Suprapubic skin (tissue), 4 donors: ENCODE results near the gene L1TD1. TPM values are rescaled to one million over a fixed set of nuclear protein-coding genes. Genes with fewer than 3 reads are reported as not detected.
A peak's percentile ranks its signal among the peaks of the same experiment; 100 is the strongest.

Source experiments
- DNase-seq, 2 donors: peaks; one replicate each; pipeline ENCODE4 v3.0.0-alpha.2; 2019; ENCODE audit warnings: low spot score in 2 of 2
- H3K27ac ChIP-seq: fragments of 200-600 bp; sonication (generic); one replicate; pipeline ENCODE4 v1.5.1; 2019
- H3K27me3 ChIP-seq: fragments of 200-600 bp; sonication (generic); one replicate; pipeline ENCODE4 v1.5.1; 2019
- H3K36me3 ChIP-seq: fragments of 200-600 bp; sonication (generic); one replicate; pipeline ENCODE4 v1.5.1; 2019
- H3K4me1 ChIP-seq: fragments of 200-600 bp; sonication (generic); one replicate; pipeline ENCODE4 v1.5.1; 2019
- H3K4me3 ChIP-seq: fragments of 200-600 bp; sonication (generic); one replicate; pipeline ENCODE4 v1.5.1; 2019; ENCODE audit warnings: mild to moderate bottlenecking
- H3K9me3 ChIP-seq: fragments of 200-600 bp; sonication (generic); one replicate; pipeline ENCODE4 v1.5.1; 2019
- EP300 ChIP-seq: sonication (generic); formaldehyde crosslinking; IDR thresholded peaks from one replicate; pipeline ENCODE4 v1.6.1; 2017; ENCODE audit warnings: antibody characterized with exemption
- POLR2A ChIP-seq, 2 donors: fragments of 450-650 bp; IDR thresholded peaks; one replicate each; pipeline ENCODE4 v1.6.1; 2017; ENCODE audit warnings: antibody characterized with exemption in 2 of 2, mild to moderate bottlenecking in 2 of 2, moderate library complexity in 2 of 2
- POLR2AphosphoS5 ChIP-seq, 3 donors: sonication (generic); formaldehyde crosslinking; IDR thresholded peaks; one replicate each; pipeline ENCODE4 v1.6.1; 2017; ENCODE audit warnings: antibody characterized with exemption in 3 of 3
- WGBS: methylation state at CpG from one replicate; pipeline ENCODE4 v1.1.5; 2018; 5-methylcytosine and 5-hydroxymethylcytosine counted together
- total RNA-seq, 4 donors: library from RNA; depleted of rRNA; stranded (reverse); fragments of >200 nt; gene quantifications; one replicate each; pipeline ENCODE4 v1.1.0, GENCODE V29; 2016
- TF ChIP-seq, protein P1 (sequence below), 2 donors: fragments of 200-600 bp in 1 of 2; fragments of 450-650 bp in 1 of 2; sonication (generic) in 1 of 2; IDR thresholded peaks; one replicate each; pipeline ENCODE4 v1.5.1; 2016 to 2019; ENCODE audit warnings: antibody characterized with exemption in 2 of 2, mild to moderate bottlenecking in 1 of 2, moderate library complexity in 1 of 2

Gene L1TD1
- total RNA-seq, 4 donors from 2014 or later: 0.16 TPM; not detected in 3

DNA sequence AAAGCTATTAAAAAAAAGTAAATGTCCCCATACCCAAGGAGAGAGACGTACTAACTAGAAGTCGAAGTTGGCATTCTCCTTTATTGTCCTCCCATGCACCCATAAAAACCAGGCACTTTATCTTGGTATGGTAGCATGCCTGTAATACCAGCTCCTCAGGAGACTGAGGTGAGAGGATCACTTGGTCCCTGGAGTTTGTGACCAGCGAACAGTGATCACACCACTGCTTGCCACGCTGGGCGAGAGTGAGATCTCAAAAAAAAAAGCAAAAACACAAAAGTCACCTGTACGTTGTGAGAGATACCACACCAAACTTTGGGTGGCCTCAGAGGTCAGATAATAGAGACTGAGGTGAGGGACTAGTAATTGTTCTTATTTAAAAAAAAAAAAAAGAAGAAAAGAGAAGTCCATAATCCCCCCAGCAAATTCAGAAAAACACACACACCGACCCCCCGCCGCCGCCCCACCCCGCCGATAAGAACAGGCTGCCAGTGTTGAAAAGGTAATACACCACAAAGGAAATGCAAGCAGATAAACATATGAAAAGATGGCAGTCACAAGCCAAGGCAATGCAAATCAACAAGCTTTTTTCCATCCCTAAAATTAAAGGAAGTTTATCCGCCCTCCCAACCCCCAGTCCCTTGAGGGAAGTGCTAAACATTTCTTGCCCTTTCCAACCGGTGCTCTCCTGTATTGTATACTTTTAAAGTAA is 3.6 kb downstream of the L1TD1 start:
- no peak for TF ChIP-seq POLR2A (IDR thresholded peaks at IDR 0.05)
- TF ChIP-seq EP300: no peak
- TF ChIP-seq, protein P1, sequence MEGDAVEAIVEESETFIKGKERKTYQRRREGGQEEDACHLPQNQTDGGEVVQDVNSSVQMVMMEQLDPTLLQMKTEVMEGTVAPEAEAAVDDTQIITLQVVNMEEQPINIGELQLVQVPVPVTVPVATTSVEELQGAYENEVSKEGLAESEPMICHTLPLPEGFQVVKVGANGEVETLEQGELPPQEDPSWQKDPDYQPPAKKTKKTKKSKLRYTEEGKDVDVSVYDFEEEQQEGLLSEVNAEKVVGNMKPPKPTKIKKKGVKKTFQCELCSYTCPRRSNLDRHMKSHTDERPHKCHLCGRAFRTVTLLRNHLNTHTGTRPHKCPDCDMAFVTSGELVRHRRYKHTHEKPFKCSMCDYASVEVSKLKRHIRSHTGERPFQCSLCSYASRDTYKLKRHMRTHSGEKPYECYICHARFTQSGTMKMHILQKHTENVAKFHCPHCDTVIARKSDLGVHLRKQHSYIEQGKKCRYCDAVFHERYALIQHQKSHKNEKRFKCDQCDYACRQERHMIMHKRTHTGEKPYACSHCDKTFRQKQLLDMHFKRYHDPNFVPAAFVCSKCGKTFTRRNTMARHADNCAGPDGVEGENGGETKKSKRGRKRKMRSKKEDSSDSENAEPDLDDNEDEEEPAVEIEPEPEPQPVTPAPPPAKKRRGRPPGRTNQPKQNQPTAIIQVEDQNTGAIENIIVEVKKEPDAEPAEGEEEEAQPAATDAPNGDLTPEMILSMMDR (IDR thresholded peaks at IDR 0.05): no peak
- TF ChIP-seq POLR2AphosphoS5 (IDR thresholded peaks at IDR 0.05): no peak
- peaks cover 7% of the 10 kb centered on the region for H3K4me1 ChIP-seq
- 55% methylated on average over 14 of the region's 14 CpGs for WGBS
- no peak overlapping the region for H3K4me3 ChIP-seq
- peaks cover 37% of the 10 kb centered on the region for H3K27me3 ChIP-seq
- H3K36me3 ChIP-seq: no peaks in the 10 kb centered on the region
- no peaks in the 10 kb centered on the region for H3K9me3 ChIP-seq
- peak in 1 of 2 donors; percentile 29 for DNase-seq
- H3K27ac ChIP-seq: no peak overlapping the region

DNA sequence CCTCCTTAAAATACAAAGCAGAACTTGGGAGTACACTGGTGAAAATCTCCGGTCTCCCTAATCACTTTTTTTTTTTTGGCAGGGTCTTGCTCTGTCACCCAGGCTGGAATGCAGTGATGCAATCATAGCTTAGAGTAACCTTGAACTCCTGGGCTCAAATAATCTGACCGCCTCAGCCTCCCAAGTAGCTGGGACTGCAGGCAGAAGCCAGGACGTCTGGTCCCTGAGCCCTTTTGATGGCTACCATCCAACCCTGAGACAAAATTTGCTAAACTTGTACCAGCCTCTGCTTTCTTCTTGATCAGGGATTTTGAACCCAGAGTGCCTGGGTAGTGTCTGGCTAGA is 4.1 kb downstream of the L1TD1 start:
- Histone ChIP-seq H3K4me1 (peaks cover 7% of the 10 kb centered on the region), H3K36me3 (no peaks in the 10 kb centered on the region), H3K27me3 (peaks cover 37% of the 10 kb centered on the region), H3K9me3 (no peaks in the 10 kb centered on the region), H3K4me3 (no peak overlapping the region), H3K27ac (no peak overlapping the region)
- TF ChIP-seq POLR2AphosphoS5 (IDR thresholded peaks at IDR 0.05) (no peak), EP300 (no peak), POLR2A (IDR thresholded peaks at IDR 0.05) (no peak)
- TF ChIP-seq, protein P1 (IDR thresholded peaks at IDR 0.05): no peak
- DNase-seq: peak in 1 of 2 donors; percentile 4
- 23% methylated on average over 3 of the region's 3 CpGs for WGBS

DNA sequence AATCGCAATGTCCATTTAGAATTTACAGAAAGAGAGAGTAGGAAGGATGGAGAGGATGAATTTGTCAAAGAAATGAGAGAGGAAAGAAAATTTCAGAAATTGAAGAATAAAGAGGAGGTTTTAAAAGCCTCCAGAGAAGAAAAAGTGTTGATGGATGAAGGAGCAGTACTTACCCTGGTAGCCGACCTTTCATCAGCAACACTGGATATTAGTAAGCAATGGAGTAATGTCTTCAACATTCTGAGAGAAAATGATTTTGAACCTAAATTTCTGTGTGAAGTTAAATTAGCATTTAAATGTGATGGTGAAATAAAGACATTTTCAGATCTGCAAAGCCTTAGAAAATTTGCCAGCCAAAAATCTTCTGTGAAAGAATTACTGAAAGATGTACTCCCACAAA is 12.5 kb downstream of the L1TD1 start:
- Histone ChIP-seq H3K4me3 (no peak overlapping the region), H3K4me1 (no peaks in the 10 kb centered on the region), H3K27me3 (no peaks in the 10 kb centered on the region), H3K9me3 (peaks cover 10% of the 10 kb centered on the region), H3K27ac (no peak overlapping the region), H3K36me3 (no peaks in the 10 kb centered on the region)
- no peak for DNase-seq
- 95% methylated on average over 2 of the region's 2 CpGs for WGBS
- TF ChIP-seq POLR2AphosphoS5 (IDR thresholded peaks at IDR 0.05) (no peak), EP300 (no peak), POLR2A (IDR thresholded peaks at IDR 0.05) (no peak)
- TF ChIP-seq, protein P1 (IDR thresholded peaks at IDR 0.05): no peak

DNA sequence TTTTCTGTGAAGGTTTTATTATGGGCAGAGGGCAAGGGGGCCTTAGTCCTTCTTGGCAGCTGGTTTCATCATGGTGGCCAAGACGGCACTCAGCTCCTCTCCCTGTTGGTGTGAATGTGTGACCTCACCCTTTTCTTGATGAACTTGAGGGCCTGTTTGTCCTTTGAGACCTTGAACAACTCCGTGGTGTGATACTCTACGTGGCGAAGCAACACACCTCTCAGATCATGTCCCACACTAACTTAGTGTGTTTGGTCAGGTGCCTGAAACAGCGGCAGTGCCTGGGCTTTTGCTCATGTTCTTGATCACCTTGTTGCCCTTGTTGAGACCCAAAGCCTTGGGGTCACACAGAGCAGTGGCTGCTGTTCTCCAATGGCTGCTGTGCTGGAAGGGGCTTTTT is 13.4 kb downstream of the L1TD1 start:
- H3K27me3 ChIP-seq: no peaks in the 10 kb centered on the region
- WGBS: 92% methylated on average over 5 of the region's 5 CpGs

DNA sequence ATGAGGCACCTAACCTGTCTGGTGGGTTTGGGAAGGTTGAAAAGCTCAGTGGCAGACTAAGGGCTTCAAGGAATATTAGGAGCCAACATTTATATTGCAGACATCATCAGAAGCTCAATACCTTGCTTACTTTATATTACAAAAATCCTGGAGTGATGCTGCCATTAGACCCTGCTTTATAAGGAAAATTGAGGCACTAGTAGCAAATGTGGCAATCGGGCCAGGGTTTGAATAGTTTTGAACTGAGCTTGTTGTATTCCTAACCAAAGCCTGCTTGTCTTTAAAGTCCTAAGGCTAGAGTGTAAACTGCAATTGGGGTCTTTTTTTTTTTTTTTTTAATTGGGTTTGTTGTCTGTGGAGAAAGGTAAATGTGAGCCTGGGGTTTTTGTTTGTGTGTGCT is 14.3 kb downstream of the L1TD1 start:
- no peak for DNase-seq
- TF ChIP-seq EP300 (no peak), POLR2AphosphoS5 (IDR thresholded peaks at IDR 0.05) (no peak), POLR2A (IDR thresholded peaks at IDR 0.05) (no peak)
- TF ChIP-seq, protein P1 (IDR thresholded peaks at IDR 0.05): no peak
- H3K4me3 ChIP-seq: no peak overlapping the region
- H3K4me1 ChIP-seq: no peaks in the 10 kb centered on the region
- no peaks in the 10 kb centered on the region for H3K27me3 ChIP-seq
- WGBS: 29% methylated on average over 1 of the region's 1 CpG
- H3K9me3 ChIP-seq: peaks cover 10% of the 10 kb centered on the region
- H3K27ac ChIP-seq: no peak overlapping the region
- no peaks in the 10 kb centered on the region for H3K36me3 ChIP-seq

More for the DNA sequence above, 13.4 kb downstream of the L1TD1 start:
- no peak overlapping the region for H3K27ac ChIP-seq
- H3K36me3 ChIP-seq: no peaks in the 10 kb centered on the region
- peaks cover 10% of the 10 kb centered on the region for H3K9me3 ChIP-seq
- no peak for DNase-seq
- no peak overlapping the region for H3K4me3 ChIP-seq
- TF ChIP-seq EP300 (no peak), POLR2AphosphoS5 (IDR thresholded peaks at IDR 0.05) (no peak), POLR2A (IDR thresholded peaks at IDR 0.05) (no peak)
- TF ChIP-seq, protein P1 (IDR thresholded peaks at IDR 0.05): no peak
- H3K4me1 ChIP-seq: no peaks in the 10 kb centered on the region
